Activated CD4-positive, alpha-beta T cell treated with anti-CD3 and anti-CD28 coated beads, Interleukin-10, Interleukin-2, amounts not matched to agents 100 ng/mL and 50 ng/mL, durations not matched to agents 16 hours and 8 hours (primary cell): ENCODE data around the gene LRRC4C.

ENCODE experiments used
- DNase-seq: peaks from one replicate; pipeline ENCODE4 v3.0.0-alpha.2; 2020

LRRC4C gene

GRCh38 chr11:40328890-40329614, 1130.4 kb downstream of the LRRC4C start:
- peak; percentile 1 for DNase-seq

- DNase-seq: no peak
Measured at GRCh38 chr11:40323241-40323640, 1136.2 kb downstream of the LRRC4C start.

- DNase-seq: no peak
Measured at GRCh38 chr11:40321537-40321936, 1137.9 kb downstream of the LRRC4C start.

DNA sequence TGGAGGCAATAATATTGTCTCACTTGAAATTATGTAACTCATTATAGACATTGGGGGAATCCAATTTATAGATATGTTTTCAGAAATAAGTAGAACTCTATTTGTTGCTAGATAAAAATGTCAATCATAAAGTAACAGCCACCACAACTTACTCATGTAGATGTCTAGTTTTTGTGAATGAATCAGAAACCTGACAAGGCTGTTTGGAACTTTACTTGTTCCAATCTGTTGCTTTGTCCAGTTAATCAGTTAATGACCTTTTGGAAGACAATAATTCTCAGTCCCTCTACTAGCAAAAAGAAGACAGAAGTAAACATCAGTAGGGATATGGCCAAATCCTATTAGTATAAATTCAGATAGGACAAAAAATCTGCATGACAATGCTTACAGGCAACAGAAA, 1143.3 kb downstream of the LRRC4C start:
- DNase-seq: no peak

DNA sequence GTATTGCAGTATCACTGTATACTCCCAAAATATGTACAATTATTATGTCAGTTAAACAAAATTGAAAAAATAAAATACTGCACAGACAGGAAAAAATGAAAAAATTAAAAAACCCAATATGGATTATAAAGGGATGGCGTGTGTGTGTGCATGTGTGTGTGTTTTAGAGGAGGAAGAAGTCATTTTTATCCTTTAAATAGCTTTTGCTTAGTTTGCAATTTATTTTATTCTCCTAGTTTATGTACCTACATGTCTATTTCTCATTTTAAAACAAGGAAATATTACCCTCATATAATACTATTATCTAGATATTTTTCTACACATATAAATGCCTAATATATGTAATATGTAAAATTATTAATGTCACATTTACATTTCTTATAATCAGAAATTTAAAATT, 1144.3 kb downstream of the LRRC4C start:
- no peak for DNase-seq

DNA sequence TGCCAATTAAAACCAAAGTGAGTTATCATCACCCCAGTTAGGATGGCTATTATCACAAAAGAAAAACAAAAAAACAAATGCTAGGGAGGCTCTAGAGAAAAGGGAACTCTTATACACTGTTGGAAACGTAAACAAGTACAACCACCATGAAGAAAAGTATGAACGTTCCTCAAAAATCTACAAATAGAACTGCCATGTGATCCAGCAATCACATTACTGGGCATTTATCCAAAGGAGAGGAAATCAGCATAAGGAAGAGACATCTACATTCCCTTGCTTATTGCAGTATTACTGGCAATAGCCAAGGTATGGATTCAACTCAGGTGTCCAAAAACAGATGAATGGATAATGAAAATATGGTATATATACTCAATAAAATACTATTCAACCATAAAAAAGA, 1145.1 kb downstream of the LRRC4C start:
- DNase-seq: no peak

DNA sequence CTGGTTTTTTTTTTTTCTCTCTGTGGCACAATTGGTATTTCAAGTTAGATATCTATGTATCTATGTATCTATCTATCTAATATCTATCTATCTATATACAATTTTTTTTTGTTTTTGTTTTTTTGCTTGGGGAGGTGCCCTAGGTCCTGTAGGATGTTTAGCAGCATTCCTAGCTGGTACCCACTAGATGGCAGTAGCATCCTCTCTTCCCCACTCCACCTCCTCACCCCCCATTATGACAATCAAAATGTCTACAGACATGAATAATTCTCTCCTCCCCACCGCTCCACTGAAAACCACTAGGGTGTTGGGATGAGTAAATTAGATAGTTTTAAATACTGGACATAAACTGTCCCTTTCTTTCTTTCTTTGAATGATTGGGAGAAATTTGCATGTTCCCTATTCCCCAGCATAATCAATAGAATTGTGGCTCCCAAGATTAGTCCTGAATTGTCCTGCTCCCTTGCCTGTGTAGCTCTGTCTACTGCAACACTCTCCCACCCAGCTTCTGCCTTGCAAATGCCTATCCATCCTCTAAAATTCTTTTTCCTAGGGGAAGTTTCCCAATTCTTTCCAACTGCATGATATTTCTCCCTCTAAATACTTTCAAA, 1152.4 kb downstream of the LRRC4C start:
- DNase-seq: peak; percentile 23

DNA sequence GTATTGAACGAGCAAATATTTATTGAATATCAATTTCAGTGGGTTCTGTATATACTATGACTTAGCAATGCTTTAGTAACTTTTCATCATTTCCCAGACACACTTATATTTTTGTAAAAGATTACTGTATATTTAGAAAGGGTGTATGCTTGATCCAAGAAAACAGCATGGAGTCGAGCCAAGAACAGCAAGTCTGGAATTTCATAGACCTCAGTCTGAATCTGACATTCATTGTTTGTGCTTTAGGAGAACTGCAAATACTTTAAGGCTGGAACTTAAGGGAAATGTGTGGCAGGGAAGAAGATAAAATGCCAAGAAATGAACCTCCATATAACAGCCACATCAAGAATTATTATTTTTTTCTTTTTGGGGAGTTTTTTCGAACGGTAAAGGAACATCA, 1156.8 kb downstream of the LRRC4C start:
- no peak for DNase-seq

- DNase-seq: no peak
Measured at GRCh38 chr11:40295466-40295865, 1164.0 kb downstream of the LRRC4C start.

DNA sequence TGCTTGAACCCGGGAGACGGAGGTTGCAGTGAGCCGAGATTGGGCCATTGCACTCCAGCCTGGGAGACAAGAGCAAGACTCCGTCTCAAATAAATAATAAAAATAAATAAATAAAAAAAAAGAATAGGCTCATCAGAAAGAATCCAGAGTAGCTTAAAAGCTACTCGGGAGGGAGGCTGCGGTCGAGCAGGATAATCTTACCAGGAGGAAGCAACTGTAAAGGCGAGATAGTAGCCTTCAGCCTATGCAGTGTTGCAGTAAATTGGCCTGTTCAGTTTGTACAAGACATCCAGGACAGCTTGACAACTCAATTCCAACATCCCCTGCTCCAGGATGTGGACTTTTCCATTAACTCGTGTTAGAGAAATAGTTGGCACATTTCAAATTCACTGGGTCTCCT, 1164.7 kb downstream of the LRRC4C start:
- DNase-seq: no peak

DNA sequence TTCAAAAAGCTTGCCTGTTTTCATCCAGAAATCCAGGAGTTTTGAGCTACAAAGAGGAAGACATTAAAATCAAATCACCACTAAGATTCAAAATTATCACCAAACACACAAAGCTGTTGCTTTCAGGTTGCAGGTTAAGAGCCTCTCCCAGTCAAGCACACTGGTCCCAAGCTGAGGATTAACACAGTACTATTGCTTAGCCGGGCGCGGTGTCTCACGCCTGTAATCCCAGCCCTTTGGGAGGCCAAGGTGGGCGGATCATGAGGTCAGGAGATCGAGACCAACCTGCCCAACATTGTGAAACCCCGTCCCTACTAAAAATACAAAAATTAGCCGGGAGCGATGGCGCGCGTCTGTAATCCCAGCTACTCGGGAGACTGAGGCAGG, 1165.1 kb downstream of the LRRC4C start:
- DNase-seq: no peak

DNA sequence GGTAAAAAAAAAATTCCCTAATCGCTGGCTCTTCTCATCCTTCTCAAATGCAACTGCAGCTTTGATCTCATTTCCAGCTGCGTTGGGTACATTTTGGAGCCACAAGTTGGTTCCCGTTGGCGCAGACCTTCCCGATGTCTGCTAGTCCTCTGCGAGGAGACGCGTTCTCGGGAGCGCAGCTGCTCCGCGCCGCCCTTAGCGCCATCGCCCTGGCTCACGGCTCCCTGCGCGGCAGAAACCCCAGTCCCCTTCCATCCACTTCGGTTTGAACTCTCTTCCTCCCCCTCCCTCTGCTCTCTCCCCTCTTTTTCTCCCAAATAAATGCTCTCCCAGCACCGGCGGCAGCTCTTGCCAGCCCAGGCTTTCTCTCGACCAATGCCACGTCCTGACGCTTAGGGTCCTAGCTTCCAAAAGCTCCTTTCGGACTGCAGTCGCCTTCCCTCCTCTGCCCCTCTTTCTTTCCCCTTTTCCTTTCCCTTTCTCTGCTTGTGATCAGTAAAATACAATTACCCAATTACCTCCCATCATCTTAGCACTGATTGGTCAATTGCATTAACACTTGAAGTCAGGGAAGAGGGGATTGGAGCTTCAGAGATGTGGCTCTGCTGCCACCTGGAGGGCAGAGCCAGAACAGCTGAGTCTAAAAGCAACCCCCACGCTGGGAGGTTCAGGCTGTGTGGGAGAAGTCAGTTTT, 1165.7 kb downstream of the LRRC4C start:
- peak; percentile 63 for DNase-seq

DNA sequence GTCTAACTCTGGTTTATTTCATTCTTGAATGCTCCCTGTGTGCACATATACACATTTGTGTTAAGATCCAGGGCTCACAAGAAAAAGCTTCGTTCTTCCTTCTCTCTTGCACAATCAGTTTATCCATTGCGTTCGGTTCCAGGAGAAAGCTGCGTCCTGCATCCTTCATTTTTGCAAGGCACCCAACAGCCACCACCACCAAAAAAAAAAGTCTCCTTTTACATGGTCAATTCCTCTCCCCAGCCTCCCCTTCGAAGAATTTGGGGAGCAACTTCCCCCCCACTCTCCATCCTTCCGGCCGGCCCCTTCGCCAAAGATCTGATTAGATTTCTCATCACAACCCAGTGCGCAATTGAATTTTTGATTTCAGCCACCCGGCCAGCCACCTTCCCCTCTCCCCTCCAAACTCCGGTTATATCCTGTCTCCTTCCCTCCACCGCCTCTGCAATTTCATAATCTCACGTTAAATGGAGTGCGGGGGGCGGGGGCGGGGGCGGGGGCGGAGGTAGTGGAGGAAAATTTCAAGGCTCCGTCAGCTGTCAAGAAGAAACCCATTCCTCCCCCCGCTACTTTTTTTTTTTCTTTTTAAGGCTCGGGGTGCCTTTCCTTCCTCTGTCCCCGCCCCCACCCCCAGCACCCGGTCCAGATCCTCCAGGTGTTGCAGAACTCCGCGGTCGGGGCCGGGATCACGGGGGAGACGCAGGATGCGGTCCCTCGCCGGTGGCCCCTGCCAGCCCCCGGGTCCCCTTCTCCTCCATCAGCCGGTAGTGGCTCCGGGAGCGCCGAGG, 1166.5 kb downstream of the LRRC4C start:
- DNase-seq: no peak

GRCh38 chr11:40291741-40292140, 1167.7 kb downstream of the LRRC4C start:
- no peak for DNase-seq

DNA sequence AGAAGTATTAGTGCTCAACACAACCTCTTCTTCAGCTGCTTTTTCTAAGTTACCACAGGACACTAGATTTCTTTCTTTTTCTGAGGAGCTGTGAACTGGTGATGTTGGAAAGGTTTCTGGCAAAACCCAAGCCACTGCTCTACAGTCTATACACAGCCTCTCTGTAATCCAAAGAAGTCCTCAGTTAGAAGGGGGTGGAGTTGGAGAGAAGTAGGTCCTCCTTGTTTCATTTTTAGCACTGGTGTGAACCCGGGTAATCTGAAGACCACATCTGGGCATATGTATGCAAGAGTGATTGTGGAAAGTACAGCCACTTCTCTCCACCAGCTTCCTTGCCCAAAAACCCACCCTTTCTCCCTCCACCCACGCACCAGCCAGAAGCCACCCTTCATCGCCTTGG, 1168.1 kb downstream of the LRRC4C start:
- no peak for DNase-seq

DNA sequence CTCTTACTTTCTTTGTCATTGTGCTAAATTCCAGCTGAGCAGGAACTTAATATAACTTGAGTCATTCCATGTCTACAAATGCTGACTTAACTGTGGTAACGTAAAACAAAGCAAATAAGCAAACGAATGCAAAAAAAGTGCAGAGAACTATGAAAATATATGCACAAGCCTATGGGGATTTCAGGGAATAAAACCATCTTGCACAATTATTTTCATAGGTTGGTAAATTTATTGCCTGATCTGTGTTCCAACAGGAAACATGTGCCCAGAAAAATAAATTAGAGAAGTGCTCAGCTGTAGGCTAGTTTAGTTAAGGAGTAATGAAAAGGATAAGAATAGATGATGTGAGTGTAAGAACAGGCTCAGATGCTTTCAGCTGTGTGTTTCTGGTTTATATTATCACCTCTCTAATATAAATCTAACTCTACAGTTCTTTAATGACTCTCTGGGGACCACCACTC, 1169.3 kb downstream of the LRRC4C start:
- no peak for DNase-seq

GRCh38 chr11:40289370-40289769, 1170.1 kb downstream of the LRRC4C start:
- DNase-seq: no peak

GRCh38 chr11:40287916-40288803, 1171.3 kb downstream of the LRRC4C start:
- no peak for DNase-seq

- DNase-seq: no peak
Measured at GRCh38 chr11:40286137-40286536, 1173.3 kb downstream of the LRRC4C start.

GRCh38 chr11:40285558-40285957, 1173.9 kb downstream of the LRRC4C start:
- no peak for DNase-seq

- DNase-seq: no peak
Measured at GRCh38 chr11:40281052-40281580, 1178.3 kb downstream of the LRRC4C start.
